Muscle of arm (tissue), 12 donors: Measurements from ENCODE around the gene SLC16A11. TPM values are rescaled to one million over a fixed set of nuclear protein-coding genes. Genes with fewer than 3 reads are reported as not detected.
"Not testable (repeated sequence)": the region's sequence is repeated elsewhere in the genome, so short reads cannot be mapped to it uniquely, and the experiment has no call there.

Experiments
- DNase-seq: peaks from one replicate; pipeline ENCODE4 v3.0.0-alpha.2; 2013
- polyA plus RNA-seq, 12 donors: library from polyadenylated mRNA; unstranded; fragments of 120-200 nt; gene quantifications; one replicate each; pipeline ENCODE4 v1.2.1, GENCODE V29; 2013; ENCODE audit not compliant: insufficient read length in 12 of 12

Gene SLC16A11
- polyA plus RNA-seq, 12 donors: 0.09 to 1.6 (median 0.16) TPM; not detected in 5

GRCh38 chr17:7011415-7011814 lies 32.5 kb downstream of the SLC16A11 start:
- DNase-seq: no peak

- DNase-seq: no peak
Observed at GRCh38 chr17:7010523-7010922, 33.4 kb downstream of the SLC16A11 start.

GRCh38 chr17:7007143-7007542 lies 36.7 kb downstream of the SLC16A11 start:
- DNase-seq: no peak

- DNase-seq: no peak
Observed at GRCh38 chr17:7005716-7006115, 38.2 kb downstream of the SLC16A11 start.

GRCh38 chr17:7004398-7005253 lies 39.3 kb downstream of the SLC16A11 start:
- no peak for DNase-seq

- no peak for DNase-seq
Observed at GRCh38 chr17:7003745-7004144, 40.1 kb downstream of the SLC16A11 start.

GRCh38 chr17:7002288-7003047 lies 41.4 kb downstream of the SLC16A11 start:
- no peak for DNase-seq

GRCh38 chr17:7001318-7001961 lies 42.5 kb downstream of the SLC16A11 start:
- DNase-seq: no peak

- no peak for DNase-seq
Observed at GRCh38 chr17:6998855-6999508, 44.9 kb downstream of the SLC16A11 start.

GRCh38 chr17:6997171-6997570 lies 46.7 kb downstream of the SLC16A11 start:
- DNase-seq: no peak

GRCh38 chr17:6996256-6997011 lies 47.5 kb downstream of the SLC16A11 start:
- no peak for DNase-seq

GRCh38 chr17:6995500-6996255 lies 48.2 kb downstream of the SLC16A11 start, which contains the start of gene ALOX12:
TSS of gene ALOX12 (plus strand) at chr17:6996049. CDS start at chr17:6996118, 69 bp downstream.
- no peak for DNase-seq

GRCh38 chr17:6994666-6995256 lies 49.1 kb downstream of the SLC16A11 start:
- DNase-seq: no peak

GRCh38 chr17:6994118-6994598 lies 49.7 kb downstream of the SLC16A11 start:
- DNase-seq: no peak

GRCh38 chr17:6993613-6994056 lies 50.3 kb downstream of the SLC16A11 start:
- DNase-seq: not testable (repeated sequence)
